ENCODE results near the gene LDLRAD2. TPM values are rescaled to one million over a fixed set of nuclear protein-coding genes. Genes with fewer than 3 reads are reported as not detected.

Gene LDLRAD2
- total RNA-seq, 1 experiment from 2014 or later, result 1.0 TPM

DNA sequence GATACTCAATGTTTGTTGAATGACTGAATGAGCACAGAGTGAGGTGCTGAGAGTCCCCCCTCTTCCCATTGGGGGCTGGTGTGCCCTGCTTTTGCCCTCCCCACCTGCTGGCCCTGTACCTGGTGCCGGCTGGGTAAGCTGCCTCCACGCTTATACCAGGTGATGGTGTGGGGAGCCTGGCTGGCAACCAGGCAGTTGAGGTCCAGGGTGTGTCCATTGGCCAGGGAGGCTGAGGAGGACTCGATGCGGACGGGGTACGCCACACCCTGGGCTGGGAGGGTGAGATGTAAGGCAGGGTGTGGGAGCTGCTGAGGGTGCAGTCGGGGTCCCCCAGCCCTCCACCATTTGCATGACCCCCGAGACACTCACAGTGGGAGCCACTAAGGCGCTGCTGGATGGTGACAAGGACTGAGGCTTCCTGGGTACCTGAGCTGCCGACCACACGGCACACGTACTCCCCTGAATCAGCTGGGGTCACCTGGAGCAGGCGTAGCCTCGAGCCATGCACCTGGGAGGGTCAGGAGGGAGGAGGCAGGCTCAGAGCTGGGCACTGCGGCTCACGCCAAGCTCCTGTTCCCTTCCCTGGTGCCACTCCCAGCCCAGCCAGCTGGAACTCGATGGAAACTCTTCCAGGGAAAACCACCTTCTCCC, 36.6 kb downstream of the LDLRAD2 start:
- H3K4me1 Mint-ChIP-seq, result no peaks in the 10 kb centered on the region
- no peak overlapping the region for H3T11ph ChIP-seq (ENCODE audit: low read length)
- no peak overlapping the region for H3K27ac ChIP-seq (ENCODE audit: insufficient read length, low read depth, low read length)
- H3K27me3 Mint-ChIP-seq (ENCODE audit: low read depth), result peaks cover 1% of the 10 kb centered on the region; the same call in 1 of the 2 replicates
- peaks cover 9 to 59% (median 45%) of the 10 kb centered on the region in 3 experiments; a peak in 6 of 7 replicates for H3K36me3 Mint-ChIP-seq (ENCODE audit: insufficient read depth in 1 of 3, low read depth in 3 of 3)
- WGBS (ENCODE audit: extremely low coverage, insufficient read length, low lambda C conversion rate), result no CpG with 5 or more reads among the region's 17 CpGs
- H3K18ac ChIP-seq (ENCODE audit: insufficient read length, low read depth, low read length), result no peak overlapping the region
- no peak overlapping the region for H3K56ac ChIP-seq (ENCODE audit: insufficient read length, low read depth, low read length)
- no peaks in the 10 kb centered on the region for H3K27me3 ChIP-seq (ENCODE audit: insufficient read depth, low read length)
- TF ChIP-seq, protein P1, sequence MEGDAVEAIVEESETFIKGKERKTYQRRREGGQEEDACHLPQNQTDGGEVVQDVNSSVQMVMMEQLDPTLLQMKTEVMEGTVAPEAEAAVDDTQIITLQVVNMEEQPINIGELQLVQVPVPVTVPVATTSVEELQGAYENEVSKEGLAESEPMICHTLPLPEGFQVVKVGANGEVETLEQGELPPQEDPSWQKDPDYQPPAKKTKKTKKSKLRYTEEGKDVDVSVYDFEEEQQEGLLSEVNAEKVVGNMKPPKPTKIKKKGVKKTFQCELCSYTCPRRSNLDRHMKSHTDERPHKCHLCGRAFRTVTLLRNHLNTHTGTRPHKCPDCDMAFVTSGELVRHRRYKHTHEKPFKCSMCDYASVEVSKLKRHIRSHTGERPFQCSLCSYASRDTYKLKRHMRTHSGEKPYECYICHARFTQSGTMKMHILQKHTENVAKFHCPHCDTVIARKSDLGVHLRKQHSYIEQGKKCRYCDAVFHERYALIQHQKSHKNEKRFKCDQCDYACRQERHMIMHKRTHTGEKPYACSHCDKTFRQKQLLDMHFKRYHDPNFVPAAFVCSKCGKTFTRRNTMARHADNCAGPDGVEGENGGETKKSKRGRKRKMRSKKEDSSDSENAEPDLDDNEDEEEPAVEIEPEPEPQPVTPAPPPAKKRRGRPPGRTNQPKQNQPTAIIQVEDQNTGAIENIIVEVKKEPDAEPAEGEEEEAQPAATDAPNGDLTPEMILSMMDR (conservative IDR thresholded peaks at IDR 0.05), result no peak
- no peak overlapping the region for H2BK15ac ChIP-seq (ENCODE audit: low read depth, low read length)
- H3K9me3 ChIP-seq (ENCODE audit: control insufficient read depth, low read depth, low read length), result no peaks in the 10 kb centered on the region
- no peak overlapping the region for H4K8ac ChIP-seq (replicated peaks; ENCODE audit: insufficient read length, low read depth, low read length)
- no peak overlapping the region for H3K4me2 ChIP-seq (ENCODE audit: insufficient read depth, insufficient read length, low read length)
- no peaks in the 10 kb centered on the region for H3K79me2 ChIP-seq (ENCODE audit: insufficient read depth, low read length)
- H4K5ac ChIP-seq (ENCODE audit: insufficient read length, low read depth, low read length), result no peak overlapping the region
- H3K4ac ChIP-seq (ENCODE audit: low read depth, low read length), result no peak overlapping the region
- H3K23me2 ChIP-seq (ENCODE audit: insufficient read length, low read depth, low read length, poor library complexity, severe bottlenecking), result no peaks in the 10 kb centered on the region
- H2BK20ac ChIP-seq (ENCODE audit: low read depth, low read length, poor library complexity, severe bottlenecking), result no peak overlapping the region
- no peak overlapping the region for H2BK5ac ChIP-seq (ENCODE audit: insufficient read length, low read length)
- H3K9me3 Mint-ChIP-seq, result no peaks in the 10 kb centered on the region
- no peak overlapping the region for H3K23ac ChIP-seq (ENCODE audit: insufficient read length, low read depth, low read length)
- no peaks in the 10 kb centered on the region for H3K79me1 ChIP-seq (ENCODE audit: insufficient read depth, low read depth, low read length, poor library complexity, severe bottlenecking)
- H2BK12ac ChIP-seq (ENCODE audit: insufficient read length, low read depth, low read length), result no peak overlapping the region
- no peak overlapping the region for H3K4me3 Mint-ChIP-seq
- DNase-seq, result no peak
- H4K20me1 ChIP-seq (ENCODE audit: control insufficient read depth, insufficient read depth, insufficient read length), result no peaks in the 10 kb centered on the region
- H3K14ac ChIP-seq (ENCODE audit: insufficient read depth, low read length), result no peak overlapping the region; the same call in 1 of the 2 replicates
- no peak overlapping the region for H4K91ac ChIP-seq (ENCODE audit: insufficient read length, low read depth, low read length)
- H2AK5ac ChIP-seq (ENCODE audit: insufficient read length, low read length), result no peak overlapping the region
- H2AFZ ChIP-seq (ENCODE audit: low read length), result no peak overlapping the region
- H2BK120ac ChIP-seq (ENCODE audit: low read depth, low read length, poor library complexity, severe bottlenecking), result no peak overlapping the region
- no peak overlapping the region for H3K27ac Mint-ChIP-seq
- no peaks in the 10 kb centered on the region for H3K4me1 ChIP-seq (ENCODE audit: insufficient read depth, low read length)
- H3K9ac ChIP-seq (ENCODE audit: extremely low read depth, insufficient read length, low read length), result no peak overlapping the region
